ENCODE results near the gene JMJD6. TPM values are rescaled to one million over a fixed set of nuclear protein-coding genes. Genes with fewer than 3 reads are reported as not detected.
"Not testable (repeated sequence)": the region's sequence is repeated elsewhere in the genome, so short reads cannot be mapped to it uniquely, and the experiment has no call there.

The JMJD6 gene
- total RNA-seq, 4 donors from 2014 or later: 39.0 to 53.8 (median 47.2) TPM

- TF ChIP-seq, protein P1, sequence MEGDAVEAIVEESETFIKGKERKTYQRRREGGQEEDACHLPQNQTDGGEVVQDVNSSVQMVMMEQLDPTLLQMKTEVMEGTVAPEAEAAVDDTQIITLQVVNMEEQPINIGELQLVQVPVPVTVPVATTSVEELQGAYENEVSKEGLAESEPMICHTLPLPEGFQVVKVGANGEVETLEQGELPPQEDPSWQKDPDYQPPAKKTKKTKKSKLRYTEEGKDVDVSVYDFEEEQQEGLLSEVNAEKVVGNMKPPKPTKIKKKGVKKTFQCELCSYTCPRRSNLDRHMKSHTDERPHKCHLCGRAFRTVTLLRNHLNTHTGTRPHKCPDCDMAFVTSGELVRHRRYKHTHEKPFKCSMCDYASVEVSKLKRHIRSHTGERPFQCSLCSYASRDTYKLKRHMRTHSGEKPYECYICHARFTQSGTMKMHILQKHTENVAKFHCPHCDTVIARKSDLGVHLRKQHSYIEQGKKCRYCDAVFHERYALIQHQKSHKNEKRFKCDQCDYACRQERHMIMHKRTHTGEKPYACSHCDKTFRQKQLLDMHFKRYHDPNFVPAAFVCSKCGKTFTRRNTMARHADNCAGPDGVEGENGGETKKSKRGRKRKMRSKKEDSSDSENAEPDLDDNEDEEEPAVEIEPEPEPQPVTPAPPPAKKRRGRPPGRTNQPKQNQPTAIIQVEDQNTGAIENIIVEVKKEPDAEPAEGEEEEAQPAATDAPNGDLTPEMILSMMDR (IDR thresholded peaks at IDR 0.05): no peak
- TF ChIP-seq POLR2A (IDR thresholded peaks at IDR 0.05): no peak
- no peak for TF ChIP-seq POLR2AphosphoS5 (IDR thresholded peaks at IDR 0.05)
- TF ChIP-seq EP300 (IDR thresholded peaks at IDR 0.05): no peak
- Histone ChIP-seq H3K36me3 (peaks cover 7 to 79% of the 10 kb centered on the region in 2 donors), H3K4me1 (no peaks in the 10 kb centered on the region), H3K4me3 (no peak overlapping the region), H3K27me3 (no peaks in the 10 kb centered on the region), H3K27ac (no peak overlapping the region), H3K9me3 (no peaks in the 10 kb centered on the region)
- no peak for ATAC-seq
- 100% methylated on average over 1 of the region's 1 CpG for WGBS, 2 donors (ENCODE audit: low coverage in 1 of 2)
These were observed 22.3 kb upstream of the JMJD6 start for GRCh38 chr17:76748657-76749056.

DNA sequence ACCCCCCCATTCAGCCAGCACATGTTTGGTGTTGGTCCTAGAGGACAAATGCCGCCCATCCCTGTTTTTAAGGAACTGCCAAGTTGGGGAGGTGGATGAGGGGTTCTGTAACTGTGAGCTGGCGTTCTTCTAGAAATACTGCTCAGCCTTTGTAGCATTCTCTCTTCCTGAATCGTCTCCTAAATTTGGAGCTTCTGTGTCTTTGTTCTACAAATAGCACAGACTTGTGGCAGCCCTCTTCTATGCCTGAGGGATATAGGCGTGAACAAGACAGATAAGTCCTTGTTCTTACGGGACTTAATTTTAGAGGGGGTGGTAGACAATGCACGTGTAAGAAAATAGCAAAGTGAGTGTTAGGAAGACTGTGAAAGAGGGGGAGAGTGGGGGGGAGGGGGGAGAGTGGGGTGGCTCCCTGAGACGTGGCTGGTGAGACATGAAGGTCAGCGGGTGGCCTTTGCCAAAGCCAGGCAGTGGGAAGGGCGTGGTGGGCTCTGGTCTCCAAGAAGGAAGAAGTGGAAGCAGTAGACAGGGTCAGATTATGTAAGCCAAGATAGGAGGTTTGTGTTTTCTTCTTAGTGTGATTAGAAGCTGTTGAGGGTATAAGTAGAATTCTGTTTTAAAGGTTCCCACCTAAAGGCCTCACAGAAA, 21.4 kb upstream of the JMJD6 start:
- no peak for ATAC-seq
- no peak overlapping the region for H3K4me3 ChIP-seq
- H3K27me3 ChIP-seq: no peaks in the 10 kb centered on the region
- H3K27ac ChIP-seq: no peak overlapping the region
- WGBS, 2 donors (ENCODE audit: low coverage in 1 of 2): 51 to 62% methylated on average over 4 to 9 of the region's 9 CpGs
- no peaks in the 10 kb centered on the region for H3K9me3 ChIP-seq
- H3K4me1 ChIP-seq: no peaks in the 10 kb centered on the region
- peaks cover 7 to 79% of the 10 kb centered on the region in 2 donors for H3K36me3 ChIP-seq
- no peak for TF ChIP-seq POLR2A (IDR thresholded peaks at IDR 0.05)
- no peak for TF ChIP-seq POLR2AphosphoS5 (IDR thresholded peaks at IDR 0.05)
- TF ChIP-seq, protein P1 (IDR thresholded peaks at IDR 0.05): no peak
- no peak for TF ChIP-seq EP300 (IDR thresholded peaks at IDR 0.05)

GRCh38 chr17:76745785-76746184, 19.4 kb upstream of the JMJD6 start:
- Histone ChIP-seq H3K4me1 (peaks cover 0 to 11% (median 0%) of the 10 kb centered on the region in 3 donors), H3K36me3 (peaks cover 7 to 76% of the 10 kb centered on the region in 2 donors)
- ATAC-seq, H3K9me3 ChIP-seq, H3K4me3 ChIP-seq, H3K27ac ChIP-seq, H3K27me3 ChIP-seq: not testable (repeated sequence)
- 90 to 94% methylated on average over 2 to 4 of the region's 6 CpGs for WGBS, 2 donors (ENCODE audit: low coverage in 1 of 2)

GRCh38 chr17:76744747-76745146, 18.3 kb upstream of the JMJD6 start:
- H3K27me3 ChIP-seq: no peaks in the 10 kb centered on the region
- H3K4me1 ChIP-seq: peaks cover 0 to 21% (median 3%) of the 10 kb centered on the region in 3 donors
- no peaks in the 10 kb centered on the region for H3K9me3 ChIP-seq
- H3K4me3 ChIP-seq: no peak overlapping the region
- ATAC-seq: no peak
- H3K36me3 ChIP-seq: peaks cover 7 to 73% of the 10 kb centered on the region in 2 donors
- no peak for TF ChIP-seq EP300 (IDR thresholded peaks at IDR 0.05)
- TF ChIP-seq, protein P1 (IDR thresholded peaks at IDR 0.05): no peak
- TF ChIP-seq POLR2A (IDR thresholded peaks at IDR 0.05): no peak
- no peak overlapping the region for H3K27ac ChIP-seq
- WGBS, 2 donors (ENCODE audit: low coverage in 1 of 2): 100% methylated on average over 2 of the region's 2 CpGs; no CpG with 5 or more reads in 1 of the 2 donors

- Histone ChIP-seq H3K36me3 (peaks cover 7 to 66% of the 10 kb centered on the region in 2 donors), H3K27me3 (no peaks in the 10 kb centered on the region), H3K9me3 (no peaks in the 10 kb centered on the region), H3K27ac (no peak overlapping the region), H3K4me1 (peaks cover 0 to 35% (median 13%) of the 10 kb centered on the region in 3 donors), H3K4me3 (no peak overlapping the region)
- TF ChIP-seq EP300 (IDR thresholded peaks at IDR 0.05): no peak
- no peak for TF ChIP-seq POLR2A (IDR thresholded peaks at IDR 0.05)
- no peak for TF ChIP-seq POLR2AphosphoS5 (IDR thresholded peaks at IDR 0.05)
- TF ChIP-seq, protein P1 (IDR thresholded peaks at IDR 0.05): no peak
- no peak for ATAC-seq
These were observed 16.6 kb upstream of the JMJD6 start for GRCh38 chr17:76742958-76743357.

Data from gastroesophageal sphincter (tissue), 4 donors.